NCI-H510A treated with DMSO at 0.1 percent for 48 hours (cell line): Measurements from ENCODE around the gene CDH10.

Experiments
- DNase-seq: peaks from one replicate; lab custom pipeline; 2025; lab: John Stamatoyannopoulos, UW

The CDH10 gene

GRCh38 chr5:24480952-24481351, 163.8 kb downstream of the CDH10 start:
- DNase-seq, result no peak

GRCh38 chr5:24477958-24478357, 166.8 kb downstream of the CDH10 start:
- DNase-seq, result no peak

GRCh38 chr5:24475101-24475500, 169.7 kb downstream of the CDH10 start:
- DNase-seq, result no peak

GRCh38 chr5:24474685-24475084, 170.1 kb downstream of the CDH10 start:
- DNase-seq, result no peak

GRCh38 chr5:24472518-24472917, 172.3 kb downstream of the CDH10 start:
- DNase-seq, result no peak

GRCh38 chr5:24444414-24444813, 200.4 kb downstream of the CDH10 start:
- no peak for DNase-seq

GRCh38 chr5:24439465-24439864, 205.3 kb downstream of the CDH10 start:
- DNase-seq, result no peak
